ENCODE data around the gene KIRREL3. TPM values are rescaled to one million over a fixed set of nuclear protein-coding genes. Genes with fewer than 3 reads are reported as not detected.

KIRREL3 gene
- total RNA-seq, 1 experiment from 2014 or later = 0.28 TPM

DNA sequence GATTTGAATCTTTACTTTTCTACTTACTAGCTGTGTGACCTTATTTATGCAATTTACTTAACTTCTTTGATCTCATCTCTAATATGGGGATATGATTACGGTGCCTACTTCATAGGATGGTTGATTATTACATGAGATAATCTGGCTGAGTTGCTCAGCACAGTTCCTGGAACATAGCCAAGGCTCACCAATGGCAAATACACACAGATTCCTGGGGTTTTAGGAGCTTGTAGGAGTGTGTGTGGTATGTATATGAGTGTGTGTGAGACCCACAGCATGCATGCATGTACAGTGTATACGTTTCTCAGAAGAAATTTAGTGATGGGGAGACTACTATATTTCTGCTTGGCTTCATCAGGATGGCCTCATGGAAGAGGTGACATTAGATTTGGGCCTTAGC, 256.9 kb downstream of the KIRREL3 start:
- peak; percentile 12 for DNase-seq (ENCODE audit: low spot score)

DNA sequence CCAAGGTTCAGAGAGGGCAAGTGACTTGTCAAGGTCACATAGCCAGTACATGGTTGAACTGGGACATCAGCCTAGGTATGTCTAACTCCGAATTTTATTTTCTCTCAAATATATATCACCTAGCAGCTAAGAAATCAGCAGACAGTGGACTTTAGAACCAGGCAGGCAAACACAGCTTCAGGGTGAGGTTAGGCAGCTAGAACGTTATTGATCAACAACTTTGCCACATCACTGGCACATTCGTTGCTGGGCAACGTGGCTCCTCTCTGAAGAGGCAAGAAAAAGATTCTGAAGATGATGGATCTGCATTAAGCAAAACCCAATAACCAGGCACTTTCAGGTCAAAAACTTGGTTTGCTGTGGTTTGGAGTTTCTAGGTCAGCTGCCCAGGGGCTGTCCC, 258.0 kb downstream of the KIRREL3 start:
- no peak for DNase-seq (ENCODE audit: low spot score)

DNA sequence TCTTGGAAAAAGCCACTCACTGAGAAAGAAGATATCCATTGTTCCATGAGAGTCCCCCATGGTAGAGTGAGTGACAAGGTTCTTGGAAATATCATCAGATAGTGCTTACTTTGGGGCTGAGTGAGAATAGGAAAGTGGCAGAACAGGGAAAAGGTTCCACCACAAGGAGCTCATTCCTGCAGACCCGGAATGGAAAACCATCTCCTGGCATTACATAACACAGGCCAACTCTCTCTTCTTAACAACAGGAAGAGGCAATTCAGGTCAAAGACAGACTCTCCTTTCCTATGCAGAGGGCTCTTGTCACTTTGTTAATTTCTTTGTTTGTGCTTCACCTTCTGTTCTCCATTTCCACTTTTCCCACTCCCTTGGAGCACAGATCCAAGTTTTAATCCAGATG, 259.7 kb downstream of the KIRREL3 start:
- no peak for DNase-seq (ENCODE audit: low spot score)

DNA sequence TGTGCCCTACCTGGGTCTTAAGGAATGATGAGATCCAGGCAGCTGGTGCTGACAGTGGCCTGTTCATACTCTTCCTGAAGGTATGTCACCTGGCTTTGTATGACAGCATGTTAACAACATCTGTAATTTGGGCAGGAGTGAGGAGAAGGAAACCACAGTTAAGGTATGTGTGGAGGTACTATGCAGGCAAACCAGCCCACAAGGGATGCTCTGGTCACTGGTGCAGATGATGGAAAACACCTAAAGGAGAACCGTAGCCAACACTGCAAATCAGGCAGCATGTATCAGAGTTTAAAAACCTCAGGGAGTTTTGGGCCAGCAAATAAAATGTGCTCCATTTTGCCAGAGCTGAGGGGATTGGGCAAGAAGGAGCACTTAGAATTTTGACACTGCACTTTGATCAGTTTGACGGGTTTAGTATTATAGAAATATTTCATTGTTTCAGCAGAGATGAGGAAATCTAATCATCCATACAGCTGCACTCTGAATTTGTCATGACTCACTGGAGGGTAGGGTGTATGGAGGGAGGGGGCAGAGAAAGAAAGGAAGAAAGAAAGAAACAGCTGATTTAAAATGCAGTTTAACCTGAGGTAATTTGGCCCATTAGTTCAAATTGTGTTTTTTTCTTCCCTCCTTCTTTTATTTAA, 260.9 kb downstream of the KIRREL3 start:
- DNase-seq (ENCODE audit: low spot score) = no peak

DNA sequence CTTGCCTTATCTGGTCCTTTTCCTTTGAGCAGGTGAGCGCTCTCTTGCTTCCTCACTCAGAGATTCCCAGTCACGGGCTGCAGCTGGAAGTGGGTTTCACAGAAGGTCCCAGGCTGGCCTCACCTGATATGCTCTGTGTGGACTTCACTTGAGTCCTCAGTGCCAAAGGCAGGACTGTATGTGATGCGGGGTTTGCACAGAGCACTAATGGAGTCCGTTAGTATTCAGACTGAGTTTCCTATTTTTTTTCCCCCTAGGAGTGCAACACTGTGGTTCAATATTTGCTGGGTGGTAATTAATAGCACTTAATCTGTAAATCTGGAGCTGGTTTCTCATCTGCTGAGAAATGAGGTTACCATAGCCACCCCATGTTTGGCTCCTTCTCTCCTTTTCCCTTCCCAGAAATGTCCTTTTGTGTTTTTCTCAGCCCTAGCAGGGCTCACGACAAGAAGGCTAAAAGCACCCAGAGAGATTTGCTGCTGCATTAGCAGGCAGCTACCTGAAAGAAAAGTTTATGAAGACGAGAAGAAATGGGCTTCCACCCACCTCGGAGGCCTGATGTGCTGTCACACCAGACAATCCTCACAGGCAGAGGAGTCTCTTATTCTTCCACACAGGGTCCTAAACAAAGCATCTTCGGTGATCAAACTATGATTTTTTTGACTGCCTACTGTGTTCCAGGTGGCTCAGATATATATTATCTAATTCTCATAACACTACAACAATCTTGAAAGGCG, 262.1 kb downstream of the KIRREL3 start:
- no peak for DNase-seq (ENCODE audit: low spot score)

DNA sequence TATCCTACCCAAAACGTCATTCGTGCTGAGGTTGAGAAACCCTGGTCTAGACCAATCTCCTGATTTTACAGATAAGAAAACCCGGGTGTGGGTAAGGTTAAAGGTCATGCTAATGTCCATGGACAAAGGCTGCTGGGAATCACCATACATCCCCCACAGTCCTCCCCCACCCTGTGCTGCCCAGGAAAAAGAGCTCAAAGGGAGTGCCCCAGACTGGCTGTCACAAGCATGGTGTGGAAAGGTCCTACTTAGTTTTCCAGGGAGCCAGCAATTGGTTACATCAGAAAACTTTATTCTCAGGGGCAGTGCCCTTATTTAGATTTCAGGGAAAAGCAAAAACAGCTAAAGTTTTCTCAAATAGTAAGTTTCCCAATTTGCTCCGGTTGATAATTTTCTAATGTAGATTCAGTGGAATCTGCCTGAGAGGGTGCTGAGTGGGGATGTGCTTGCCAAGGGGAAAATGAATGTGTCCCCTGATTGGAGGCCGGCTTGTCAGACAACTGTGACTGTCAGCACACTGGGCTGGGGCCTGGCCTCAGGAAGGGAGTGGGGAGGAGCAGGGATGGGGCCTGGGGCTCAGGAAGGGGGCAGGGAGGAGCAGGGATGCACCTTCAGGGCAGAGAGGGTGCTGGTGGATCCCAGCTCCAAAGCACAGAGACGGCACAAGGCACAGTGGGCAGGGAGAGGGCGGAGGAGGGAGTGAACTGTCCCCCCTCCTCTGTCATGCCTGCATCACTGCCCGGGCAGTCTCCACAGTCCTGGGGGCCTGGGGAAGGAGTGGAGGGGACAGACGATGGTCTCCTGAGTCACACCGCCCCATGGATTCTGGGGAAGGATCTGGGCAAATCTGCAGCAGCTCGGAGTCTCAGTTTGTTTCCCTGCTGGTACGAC, 263.6 kb downstream of the KIRREL3 start:
- DNase-seq (ENCODE audit: low spot score) = no peak

DNA sequence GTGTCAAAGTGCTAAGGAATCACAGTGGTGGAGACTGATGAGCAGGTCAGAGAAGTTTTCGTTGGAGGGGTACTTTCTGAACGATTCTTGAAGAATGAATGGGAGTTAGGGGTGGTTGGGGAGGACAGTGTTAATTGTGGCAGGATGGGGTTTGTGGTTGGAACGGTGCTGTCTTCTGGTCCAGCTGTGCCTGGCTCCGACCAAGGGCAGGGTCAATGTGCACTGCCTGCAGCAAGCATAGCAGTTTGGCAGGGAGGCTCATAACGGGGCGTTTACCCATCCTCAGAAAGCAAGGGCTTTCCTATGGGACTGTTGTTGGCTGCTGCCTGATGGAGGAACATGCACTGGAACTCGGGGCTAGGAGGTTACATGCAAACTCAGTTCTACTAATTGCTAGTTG, 265.8 kb downstream of the KIRREL3 start:
- no peak for DNase-seq (ENCODE audit: low spot score)

DNA sequence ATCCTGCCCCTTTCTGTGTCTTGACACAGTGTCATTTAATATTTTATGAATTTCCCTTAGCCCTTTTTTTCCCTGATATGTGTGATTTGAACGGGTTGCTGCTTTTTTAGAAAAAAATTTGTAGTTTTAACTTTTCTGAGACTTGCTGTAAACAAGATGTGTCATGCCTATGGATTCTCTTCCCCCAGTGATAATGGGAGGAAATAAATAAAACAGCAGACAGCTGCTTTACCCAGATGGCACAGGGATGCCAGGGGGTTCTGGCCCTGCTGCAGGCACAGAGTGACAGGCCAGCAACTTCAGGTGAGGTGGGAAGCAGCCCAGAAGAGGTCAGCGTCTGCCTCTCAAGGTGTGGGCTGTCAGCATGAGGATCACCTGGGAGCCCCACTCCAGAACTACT, 266.9 kb downstream of the KIRREL3 start:
- DNase-seq (ENCODE audit: low spot score) = no peak

DNA sequence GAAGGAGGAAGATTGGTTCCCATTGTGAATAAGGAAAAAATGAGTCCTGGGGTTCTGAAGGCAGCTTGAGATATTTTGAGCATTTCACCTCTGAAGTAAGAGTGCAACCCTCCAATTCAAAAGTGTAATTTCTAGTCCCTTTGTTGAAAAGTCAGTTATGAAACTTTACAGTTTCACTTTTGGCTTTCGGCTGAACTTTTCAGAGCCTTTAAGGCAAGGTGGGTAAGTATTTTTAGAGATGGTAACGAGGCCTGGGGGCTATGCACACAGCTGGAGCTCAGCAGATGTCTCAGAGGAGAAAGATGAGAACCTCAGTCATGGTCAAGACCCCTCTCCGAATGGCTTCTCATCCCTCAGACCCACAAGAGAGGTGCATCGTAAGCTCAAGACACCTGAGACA, 267.6 kb downstream of the KIRREL3 start:
- DNase-seq (ENCODE audit: low spot score) = no peak

DNA sequence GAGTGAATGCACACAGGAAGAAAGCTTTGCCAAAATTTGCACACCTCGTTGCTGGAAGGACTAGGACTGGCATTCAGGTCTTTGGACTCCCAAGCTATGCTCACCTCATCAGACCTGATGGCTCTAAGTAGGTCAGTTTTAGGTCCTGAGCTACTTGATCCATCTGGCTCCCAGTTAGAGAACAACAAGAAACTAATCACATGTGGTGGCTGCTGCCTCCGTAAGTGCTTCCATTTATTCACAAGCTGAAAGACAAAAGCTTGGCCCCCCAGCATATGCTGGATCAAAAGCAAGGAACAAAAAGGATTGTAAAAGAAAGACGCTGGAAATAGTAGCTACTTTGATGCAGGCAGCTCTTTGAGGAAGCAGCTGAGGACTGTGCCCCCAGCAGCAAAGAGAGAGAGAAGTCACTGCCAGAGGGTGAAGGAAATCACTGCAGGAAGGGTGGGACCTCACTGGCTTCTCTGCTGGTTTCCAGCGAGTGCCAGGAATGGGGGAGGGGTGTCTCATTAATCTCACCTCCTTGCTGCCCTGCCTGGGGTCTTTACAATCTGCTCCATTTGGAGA, 268.9 kb downstream of the KIRREL3 start:
- no peak for DNase-seq (ENCODE audit: low spot score)

DNA sequence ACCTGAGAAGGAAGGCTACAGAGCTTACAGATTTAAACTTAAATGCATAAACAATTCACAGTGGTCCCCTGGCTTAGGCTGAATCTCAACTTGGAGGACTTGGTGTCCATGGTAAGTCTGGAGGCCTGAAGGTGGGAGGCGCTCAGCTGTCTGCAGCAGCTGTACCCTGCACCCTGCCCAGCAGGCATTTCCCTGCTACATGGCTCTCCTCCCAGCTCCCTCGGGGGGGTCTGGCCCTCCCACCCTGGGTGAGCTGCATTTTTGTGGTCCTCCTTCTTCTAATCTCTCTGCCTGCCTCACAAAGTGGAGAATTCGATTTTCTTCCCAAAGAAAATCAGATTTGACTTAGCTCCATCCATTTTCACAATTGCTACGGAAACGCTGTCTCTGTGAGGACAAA, 273.2 kb downstream of the KIRREL3 start:
- no peak for DNase-seq (ENCODE audit: low spot score)

DNA sequence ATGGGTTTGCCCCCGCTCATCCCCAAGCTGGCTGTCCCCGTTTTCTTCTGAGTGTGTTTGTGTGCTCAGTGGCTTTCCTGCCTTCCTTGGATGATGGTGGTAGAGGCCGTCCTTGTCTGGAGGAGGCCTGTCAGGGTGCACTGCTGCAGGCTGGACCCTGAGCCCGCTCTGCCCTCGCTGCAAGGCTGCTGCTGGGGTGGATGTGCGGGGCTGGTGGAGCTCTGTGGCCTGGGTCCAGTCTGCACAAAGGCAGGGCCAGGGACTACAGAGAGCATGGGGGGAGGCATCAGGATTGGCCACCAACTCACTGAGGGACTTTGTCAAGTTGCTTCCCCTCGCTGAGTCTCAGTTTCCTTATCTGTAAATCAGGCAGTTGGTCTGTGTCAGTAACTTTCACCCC, 275.0 kb downstream of the KIRREL3 start:
- no peak for DNase-seq (ENCODE audit: low spot score)

DNA sequence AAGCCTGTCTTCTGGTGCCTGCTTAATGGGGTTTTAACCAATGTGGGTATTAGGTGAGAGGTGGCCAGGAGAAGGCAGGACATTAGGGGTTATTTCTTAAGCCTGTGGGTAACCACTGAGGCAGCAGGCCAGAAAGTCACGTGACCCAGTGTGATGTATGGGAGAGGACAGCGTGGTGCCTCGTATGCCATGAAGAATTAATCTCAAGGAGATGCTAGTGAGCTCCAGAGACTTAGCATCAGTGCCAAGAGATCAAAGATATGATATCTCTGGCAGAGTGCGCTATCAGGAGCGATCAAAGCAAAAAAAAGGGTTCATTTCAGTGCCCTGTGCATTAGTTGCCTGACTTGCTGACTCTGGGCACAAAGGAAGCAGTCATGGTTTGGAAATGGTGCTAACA, 275.5 kb downstream of the KIRREL3 start:
- DNase-seq (ENCODE audit: low spot score) = no peak

DNA sequence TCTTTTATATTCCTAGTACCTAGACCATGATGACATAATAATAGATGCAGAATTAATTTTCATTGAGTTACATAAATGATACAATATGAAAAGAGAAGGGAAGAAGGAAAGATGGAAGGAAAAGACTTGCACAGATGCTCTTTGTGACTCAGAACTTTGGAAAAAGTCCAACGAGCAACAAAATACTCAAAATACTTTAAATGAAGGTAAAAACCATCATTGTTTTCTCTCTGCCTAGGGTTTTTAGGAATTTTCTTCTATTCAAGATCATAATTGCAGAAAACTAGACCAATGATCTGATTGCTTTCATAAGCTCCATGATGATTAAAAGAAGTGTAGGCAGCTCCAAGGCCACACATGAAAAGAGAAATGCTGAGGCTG, 276.9 kb downstream of the KIRREL3 start:
- DNase-seq (ENCODE audit: low spot score) = no peak

DNA sequence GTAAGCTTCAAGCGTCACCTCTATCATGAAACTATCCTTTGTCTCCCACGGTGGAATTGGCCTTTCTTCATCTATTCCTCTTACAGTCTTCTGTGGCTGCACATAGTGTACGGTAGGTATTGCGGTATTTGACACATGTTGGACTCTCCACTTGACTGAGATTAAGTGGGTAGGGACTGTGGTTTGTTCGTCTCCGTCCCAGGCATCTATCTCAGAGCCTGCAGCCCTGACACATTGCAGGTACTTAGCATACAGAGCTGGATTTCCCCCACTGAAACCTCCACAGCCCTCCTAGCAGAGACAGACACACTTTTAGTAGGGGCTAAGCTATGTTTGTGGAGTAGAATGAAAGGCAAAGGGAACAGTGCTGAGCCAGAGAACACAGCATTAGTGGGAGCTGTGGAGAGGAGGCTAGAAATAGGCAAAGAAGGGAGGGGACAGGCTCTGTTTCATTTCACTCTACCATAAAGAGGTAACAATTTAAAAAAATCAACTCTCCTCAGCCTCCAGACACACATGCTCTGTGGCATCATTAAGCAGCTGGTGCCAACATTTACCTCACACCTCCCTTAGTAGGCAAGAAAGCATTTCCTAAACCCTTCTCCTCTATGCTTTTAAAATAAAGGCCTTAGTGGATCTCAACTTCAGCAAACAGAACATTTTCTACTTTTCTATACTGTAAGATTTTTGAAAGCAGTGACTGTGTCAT, 277.5 kb downstream of the KIRREL3 start:
- no peak for DNase-seq (ENCODE audit: low spot score)

DNA sequence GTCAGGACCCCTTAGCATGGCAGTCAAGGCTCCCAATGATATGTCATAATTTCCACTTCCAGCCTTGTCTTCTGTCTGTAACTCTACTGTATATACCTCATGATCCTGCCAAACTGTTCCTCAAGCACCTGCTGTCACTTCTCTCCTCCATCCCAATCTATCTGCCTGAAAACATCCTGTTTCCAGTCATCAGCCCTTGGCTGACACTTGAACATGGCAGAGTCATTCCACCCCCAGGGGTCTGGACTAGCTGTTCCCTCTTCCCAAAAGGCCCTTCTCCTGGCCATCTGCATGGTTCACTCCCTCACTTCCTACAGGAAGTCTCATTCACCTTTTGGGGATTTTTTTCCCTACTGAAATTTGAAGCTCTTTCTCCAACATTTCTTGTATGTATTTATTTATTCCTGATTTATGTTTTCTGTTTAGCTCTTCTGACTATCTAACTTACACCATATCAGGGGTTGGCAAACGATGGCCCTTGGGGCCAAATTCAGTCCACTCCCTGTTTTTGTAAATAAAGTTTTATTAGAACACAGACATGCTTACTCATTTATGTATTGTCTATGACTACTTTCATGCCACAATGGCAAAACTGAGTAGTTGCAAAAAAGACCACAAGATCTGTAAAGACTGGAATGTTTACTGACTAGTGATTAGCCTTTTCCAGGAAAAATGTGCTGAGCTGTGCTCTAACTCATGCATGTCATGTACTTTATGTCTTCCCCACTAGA, 278.4 kb downstream of the KIRREL3 start:
- DNase-seq (ENCODE audit: low spot score) = no peak

DNA sequence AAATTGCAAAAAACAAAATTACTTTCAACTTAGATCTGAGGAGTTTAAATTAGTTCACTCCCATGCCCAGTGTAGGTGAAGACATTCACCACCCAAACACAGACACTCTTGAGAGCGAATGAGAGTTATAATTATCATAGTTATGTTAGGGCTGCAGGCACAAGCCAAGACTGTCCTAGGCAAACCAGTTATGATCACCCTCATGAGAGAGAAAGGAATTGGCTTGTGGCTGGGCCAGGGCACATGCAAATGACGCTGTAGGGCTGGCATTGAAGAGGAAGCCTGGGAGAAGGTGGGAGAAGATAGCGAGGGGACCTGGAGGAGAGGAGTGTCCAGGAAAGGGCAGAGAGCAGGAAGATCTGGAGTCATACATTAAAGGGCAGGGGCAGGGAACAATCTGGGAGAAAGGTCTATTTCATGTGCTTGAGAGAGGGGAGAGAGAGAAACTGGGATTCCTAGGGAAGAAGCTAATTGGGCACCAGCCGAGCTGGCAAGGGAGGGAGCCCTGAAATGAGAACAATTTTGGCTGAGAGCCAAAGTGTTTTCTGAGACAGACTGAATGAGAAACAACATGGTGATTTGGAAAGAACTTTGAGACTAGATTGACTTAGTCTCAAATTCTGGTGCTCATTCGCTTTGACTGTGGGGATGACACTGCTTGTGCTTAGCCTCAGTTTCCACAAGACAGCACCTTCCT, 279.9 kb downstream of the KIRREL3 start:
- DNase-seq (ENCODE audit: low spot score) = no peak

DNA sequence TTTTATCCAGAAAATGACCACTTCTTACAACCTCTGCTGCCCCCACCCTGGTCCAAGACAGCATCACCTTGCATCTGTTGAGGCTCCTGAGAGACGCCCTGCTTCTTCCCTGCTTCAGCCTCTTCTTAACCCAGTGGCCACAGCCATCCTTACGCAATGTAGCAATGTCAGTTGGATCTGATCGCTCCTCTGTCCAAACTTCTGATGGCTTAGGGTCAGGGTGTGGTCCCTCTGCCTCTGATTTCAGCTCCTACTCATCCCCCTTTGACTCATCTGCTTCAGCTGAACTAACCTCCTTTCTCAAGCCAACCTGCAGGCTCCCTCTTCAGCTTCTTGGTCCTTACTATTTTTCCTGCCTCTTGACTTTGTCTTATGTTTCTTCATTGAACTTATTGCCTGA, 280.8 kb downstream of the KIRREL3 start:
- DNase-seq (ENCODE audit: low spot score) = no peak

DNA sequence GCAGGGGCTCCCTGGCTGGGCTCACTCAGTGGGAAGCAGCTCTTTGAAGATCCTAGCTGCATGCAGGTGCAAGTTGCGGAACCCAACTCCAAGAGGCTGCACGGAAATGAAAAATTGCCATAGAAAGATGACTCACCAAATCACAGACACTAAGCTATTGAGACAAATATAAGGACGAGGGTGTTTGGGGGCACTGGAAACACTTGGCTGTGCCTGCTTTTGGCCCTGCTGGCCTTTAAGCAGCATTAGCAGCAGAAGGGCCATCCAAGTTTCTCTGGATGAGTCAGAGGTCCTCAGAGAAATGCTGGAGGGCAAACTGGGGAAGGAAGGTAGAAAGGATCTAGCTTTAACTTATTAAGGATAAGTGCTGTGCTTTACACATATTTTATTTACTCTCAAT, 282.3 kb downstream of the KIRREL3 start:
- no peak for DNase-seq (ENCODE audit: low spot score)

DNA sequence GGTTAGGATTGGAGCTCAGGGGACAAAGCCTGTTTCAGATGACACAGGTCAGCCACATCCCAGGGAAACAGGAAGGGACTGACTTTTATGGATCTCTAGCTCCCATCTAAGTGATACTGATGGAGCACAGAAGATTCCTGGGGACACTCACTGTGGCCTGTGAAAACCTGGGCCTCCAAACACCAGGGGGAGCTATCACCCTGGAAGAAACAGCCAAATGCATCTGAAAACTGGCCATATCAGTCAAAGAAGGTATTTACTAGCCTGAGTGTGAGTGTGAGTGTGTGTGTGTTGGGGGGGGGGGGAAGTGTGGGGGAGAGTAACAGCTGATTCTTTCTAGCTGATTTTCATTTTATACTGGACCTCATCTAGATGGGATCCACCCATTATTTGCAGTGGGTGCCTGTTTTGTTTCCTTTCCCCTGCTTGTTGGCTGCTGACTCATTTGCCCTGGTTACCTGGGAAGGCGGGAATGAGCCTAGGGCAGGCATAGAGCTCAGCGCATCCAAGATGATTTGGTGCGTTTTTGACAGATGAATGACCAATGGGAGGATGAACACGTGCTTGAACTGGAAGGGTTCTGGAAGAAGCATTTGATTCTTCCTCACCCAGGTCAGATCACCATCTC, 284.0 kb downstream of the KIRREL3 start:
- peak; percentile 80 for DNase-seq (ENCODE audit: low spot score)
